ENCODE data around the gene PAX3.

DNA sequence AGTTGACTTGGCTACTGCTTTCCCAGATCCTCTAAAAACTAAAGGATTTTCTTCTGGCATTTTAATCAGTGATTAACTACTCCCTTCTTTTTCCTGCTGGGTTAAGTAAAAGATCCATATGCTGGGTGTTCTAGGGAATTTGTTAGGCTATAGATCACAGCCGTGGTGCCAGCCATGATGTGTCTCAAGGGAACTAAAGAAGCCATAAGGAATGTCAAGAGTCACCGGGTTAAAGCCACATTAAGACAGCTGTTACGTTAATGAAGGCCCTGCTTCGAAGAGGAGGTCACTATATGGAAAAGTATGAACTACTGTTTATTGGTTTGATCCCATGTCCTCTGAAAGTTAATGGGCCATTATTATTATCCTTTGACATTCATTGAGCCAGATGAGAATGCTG lies 70.7 kb downstream of the PAX3 start:
- TF ChIP-seq SUZ12 (IDR thresholded peaks at IDR 0.05): no peak
- no peak for TF ChIP-seq BHLHE40 (IDR thresholded peaks at IDR 0.05; ENCODE audit: borderline replicate concordance)
